K562 (cell line): Measurements from ENCODE around the gene AEN. TPM values are rescaled to one million over a fixed set of nuclear protein-coding genes. Genes with fewer than 3 reads are reported as not detected.

Source experiments
- ATAC-seq: fragments of 200-7000 bp; cut with Tn5 transposase; 3 replicates; pipeline ENCODE4 v1.9.1; 2020; ENCODE audit warnings: moderate library complexity
- BruUV-seq: library from RNA; stranded (reverse); fragments of 400-500 nt; replicated peaks from 2 replicates; lab custom pipeline; 2021; lab: Mats Ljungman, UMichigan
- CTCF ChIA-PET: fragments of 300-600 bp; formaldehyde crosslinking; extraction: SDS; loops from one replicate; lab custom pipeline; 2021; ENCODE audit warnings: low intra/inter-chr PET ratio; lab: Yijun Ruan, JAX
- POLR2A ChIA-PET: fragments of 300-600, 350-650 bp; sonication (Branson Sonifier 250); formaldehyde crosslinking; extraction: SDS; loops from one replicate; lab custom pipeline; 2021; ENCODE audit warnings: antibody characterized with exemption, inconsistent platforms; lab: Yijun Ruan, JAX
- DNase-seq, 4 experiments: peaks; one replicate each; pipeline versions ENCODE4 v3.0.0 to v3.0.0-alpha.2; 2011 to 2018; ENCODE audit warnings: low spot score in 3 of 4, mixed read lengths in 3 of 4; ENCODE audit errors: extremely low read depth in 1 of 4
- FAIRE-seq: peaks from 2 replicates; lab custom pipeline; 2011; peaks lifted over from hg19 to GRCh38; lab: Jason Lieb, UNC
- H2AFZ ChIP-seq: 2 replicates; pipeline ENCODE4 v1.6.0; 2011; ENCODE audit warnings: low read depth, low read length, control low read depth, inconsistent platforms
- H3K27ac ChIP-seq: fragments of 200-600 bp; 3 replicates; pipeline ENCODE4 v1.8.0; 2011; ENCODE audit warnings: low read depth, mild to moderate bottlenecking, control low read depth, inconsistent platforms, low read length, moderate library complexity, mixed read lengths; ENCODE audit errors: extremely low read depth
- H3K27me3 ChIP-seq, 2 experiments: fragments of 300-600 bp in 1 of 2; 2 replicates in 1 of 2; 3 replicates in 1 of 2; pipeline versions ENCODE4 v1.6.0 to v1.8.0; 2011; ENCODE audit warnings: inconsistent platforms in 2 of 2, low read length in 2 of 2, mild to moderate bottlenecking in 1 of 2, mixed read lengths in 1 of 2, moderate library complexity in 1 of 2; ENCODE audit not compliant: control insufficient read depth in 2 of 2, insufficient read depth in 2 of 2
- H3K36me3 ChIP-seq: fragments of 300-600 bp; 3 replicates; pipeline ENCODE4 v1.8.0; 2011; ENCODE audit warnings: mild to moderate bottlenecking, low read length, inconsistent platforms; ENCODE audit not compliant: control insufficient read depth, insufficient read depth
- H3K4me1 ChIP-seq, 2 experiments: fragments of 200-600 bp in 1 of 2; replicated peaks in 1 of 2; 2 replicates in 1 of 2; 3 replicates in 1 of 2; pipeline versions ENCODE4 v1.5.1 to v1.8.0; 2011; ENCODE audit warnings: inconsistent platforms in 2 of 2, low read length in 2 of 2, mild to moderate bottlenecking in 1 of 2, mixed read lengths in 1 of 2, moderate library complexity in 1 of 2; ENCODE audit not compliant: control insufficient read depth in 2 of 2, insufficient read depth in 2 of 2
- H3K4me2 ChIP-seq: 2 replicates; pipeline ENCODE4 v1.6.1; 2011; ENCODE audit warnings: low read length, control low read depth, inconsistent platforms, mixed read lengths; ENCODE audit not compliant: insufficient read depth
- H3K4me3 ChIP-seq: fragments of 200-600 bp; sonication (generic), shearing (Covaris generic); 2 replicates; pipeline ENCODE4 v1.5.1; 2016; ENCODE audit warnings: control low read depth, inconsistent platforms
- H3K79me2 ChIP-seq: fragments of 200-600 bp; 3 replicates; pipeline ENCODE4 v1.8.0; 2011; ENCODE audit warnings: low read length, inconsistent platforms; ENCODE audit not compliant: control insufficient read depth, insufficient read depth
- H3K9ac ChIP-seq, 2 experiments: 2 replicates each; pipeline versions ENCODE4 v1.6.0 to v1.6.1; 2011; ENCODE audit warnings: low read depth in 2 of 2, low read length in 2 of 2, control low read depth in 1 of 2, inconsistent platforms in 1 of 2, mild to moderate bottlenecking in 1 of 2, mixed read lengths in 1 of 2; ENCODE audit not compliant: insufficient read depth in 1 of 2
- H3K9me1 ChIP-seq: one replicate; pipeline ENCODE4 v1.6.0; 2011; ENCODE audit warnings: inconsistent platforms, mild to moderate bottlenecking, low read length, moderate library complexity; ENCODE audit not compliant: control insufficient read depth, insufficient read depth
- H3K9me3 ChIP-seq: replicated peaks from 2 replicates; pipeline ENCODE4 v1.5.1; 2011; ENCODE audit warnings: low read depth, low read length, inconsistent platforms; ENCODE audit not compliant: control insufficient read depth, insufficient read depth
- H4K20me1 ChIP-seq: replicated peaks from 2 replicates; pipeline ENCODE4 v1.6.1; 2011; ENCODE audit warnings: low read length, inconsistent platforms, mixed read lengths; ENCODE audit not compliant: control insufficient read depth, insufficient read depth
- BACH1 ChIP-seq: fragments of 200-800 bp; sonication (Bioruptor generic); IDR thresholded peaks from 2 replicates; pipeline ENCODE4 v1.6.1; 2016; ENCODE audit warnings: missing genetic modification characterization, missing compliant biosample characterization
- CTCF ChIP-seq, 3 experiments: IDR thresholded peaks in 2 of 3; conservative IDR thresholded peaks in 1 of 3; 2 replicates each; pipeline ENCODE4 v1.5.1; 2011 to 2012; ENCODE audit warnings: low read length in 3 of 3, mild to moderate bottlenecking in 3 of 3, control low read depth in 2 of 3, improper control_type of control experiment in 1 of 3, inconsistent platforms in 1 of 3, low read depth in 1 of 3, mixed read lengths in 1 of 3, moderate library complexity in 1 of 3; ENCODE audit not compliant: insufficient read depth in 2 of 3
- CTCFL ChIP-seq: IDR thresholded peaks from 2 replicates; pipeline ENCODE4 v1.6.1; 2011; ENCODE audit warnings: borderline replicate concordance, low read depth, mild to moderate bottlenecking, moderate library complexity, low read length; ENCODE audit not compliant: insufficient read depth, poor library complexity, severe bottlenecking
- HEY1 ChIP-seq: fragments of 250-450 bp; sonication (Bioruptor Pico); IDR thresholded peaks from 2 replicates; pipeline ENCODE4 v1.5.0; 2020; ENCODE audit warnings: mild to moderate bottlenecking, moderate library complexity, borderline replicate concordance
- HSF4 ChIP-seq: fragments of 250-450 bp; sonication (Bioruptor Pico); IDR thresholded peaks from 2 replicates; pipeline ENCODE4 v2.1.2; 2022; ENCODE audit warnings: mild to moderate bottlenecking, moderate library complexity, borderline replicate concordance
- NCOA1 ChIP-seq: fragments of 450-650 bp; IDR thresholded peaks from 2 replicates; pipeline ENCODE4 v1.6.1; 2016; ENCODE audit warnings: low read depth
- NR2C2 ChIP-seq, 2 experiments: fragments of 200-800 bp in 1 of 2; sonication (Bioruptor generic) in 1 of 2; sonication (generic) in 1 of 2; formaldehyde crosslinking in 1 of 2; IDR thresholded peaks; 2 replicates each; pipeline versions ENCODE4 v1.6.1 to v1.8.0; 2016 to 2022; ENCODE audit warnings: mild to moderate bottlenecking in 1 of 2, missing compliant biosample characterization in 1 of 2, missing genetic modification characterization in 1 of 2, missing genetic modification reagents in 1 of 2
- NRF1 ChIP-seq, 2 experiments: fragments of 450-650 bp; IDR thresholded peaks in 1 of 2; conservative IDR thresholded peaks in 1 of 2; 2 replicates each; pipeline ENCODE4 v1.6.1; 2014; ENCODE audit warnings: mild to moderate bottlenecking in 2 of 2
- RBM25 ChIP-seq: fragments of 200-400 bp; formaldehyde crosslinking; IDR thresholded peaks from 2 replicates; pipeline ENCODE4 v1.6.1; 2018; ENCODE audit warnings: low read length, low read depth, moderate library complexity; ENCODE audit not compliant: severe bottlenecking
- RCOR1 ChIP-seq, 2 experiments: IDR thresholded peaks; 2 replicates each; pipeline ENCODE4 v1.6.1; 2012; ENCODE audit warnings: low read depth in 2 of 2, low read length in 2 of 2, borderline replicate concordance in 1 of 2, improper control_type of control experiment in 1 of 2
- SIN3A ChIP-seq, 2 experiments: fragments of 150-350 bp in 1 of 2; IDR thresholded peaks; 2 replicates each; pipeline ENCODE4 v1.6.1; 2011 to 2016; ENCODE audit warnings: borderline replicate concordance in 2 of 2, low read depth in 2 of 2, low read length in 2 of 2, mild to moderate bottlenecking in 2 of 2, moderate library complexity in 2 of 2; ENCODE audit not compliant: control insufficient read depth in 1 of 2
- U2AF2 ChIP-seq: fragments of 200-400 bp; formaldehyde crosslinking; optimal IDR thresholded peaks from 2 replicates; pipeline ENCODE3; 2017; ENCODE audit warnings: low read depth, mild to moderate bottlenecking, low read length
- ZKSCAN8 ChIP-seq: fragments of 200-800 bp; sonication (Bioruptor generic); IDR thresholded peaks from 2 replicates; pipeline ENCODE4 v1.6.1; 2016; ENCODE audit warnings: missing genetic modification characterization, missing compliant biosample characterization
- ZNF146 ChIP-seq: IDR thresholded peaks from one replicate; pipeline ENCODE4 v1.6.1; 2018; ENCODE audit warnings: missing compliant biosample characterization; ENCODE audit not compliant: unreplicated experiment
- ZNF699 ChIP-seq: fragments of 250-450 bp; sonication (Bioruptor Pico); IDR thresholded peaks from 2 replicates; pipeline ENCODE4 v1.8.0; 2021; ENCODE audit warnings: mild to moderate bottlenecking, moderate library complexity; ENCODE audit not compliant: insufficient replicate concordance
- WGBS: fragments of 100-300 bp; shearing (Covaris generic); methylation state at CpG from one replicate; pipeline ENCODE4 v1.1.6; 2016; ENCODE audit warnings: low coverage, mixed read lengths; ENCODE audit not compliant: insufficient coverage; ENCODE audit errors: missing lambda C conversion rate; 5-methylcytosine and 5-hydroxymethylcytosine counted together
- in situ Hi-C: fragments of 300-500 bp; cut with MboI; formaldehyde crosslinking; loops from 4 replicates; pipeline ENCODE4 v1.15.0; 2018; ENCODE audit warnings: inconsistent platforms, mixed read lengths
- intact Hi-C: fragments of 100-400 bp; cut with micrococcal nuclease; formaldehyde crosslinking; loops from 2 replicates; pipeline ENCODE4 v1.14.2; 2022
- polyA plus RNA-seq, 8 experiments: library from polyadenylated mRNA; depleted of rRNA in 4 of 8; stranded (reverse) in 5 of 8; unstranded in 3 of 8; fragments of >200 nt; fragmentation: Nextera tagmentation in 2 of 8; fragmentation: Illumina TruSeq in 1 of 8; extraction: Ambion mirVana in 2 of 8; extraction: Trizol in 1 of 8; gene quantifications; 2 replicates each; pipeline versions ENCODE4 v1.2.1 to v1.2.3, GENCODE V29; 2011 to 2014; ENCODE audit warnings: inconsistent platforms in 1 of 8, missing spikeins in 1 of 8
- total RNA-seq, 7 experiments: library from RNA; depleted of rRNA in 6 of 7; stranded (reverse); fragments of >200 nt in 6 of 7; fragmentation: Illumina TruSeq in 2 of 7; extraction: Trizol in 2 of 7; gene quantifications; 2 replicates each; pipeline versions ENCODE4 v1.2.1 to v1.2.3, GENCODE V29; 2011 to 2021; ENCODE audit warnings: low replicate concordance in 1 of 7

AEN gene
- total and polyA plus RNA-seq, 9 of the 15 experiments (the other 6 are each of a cell fraction or from before 2014, with no cell fraction given): 9.0 to 51.0 (median 32.8) TPM

GRCh38 chr15:88591384-88591783 lies 29.8 kb upstream of the AEN start:
- CTCF ChIA-PET: no interaction called here
- no peak for ATAC-seq

GRCh38 chr15:88603885-88604284 lies 17.3 kb upstream of the AEN start:
- Histone ChIP-seq H4K20me1 (peaks cover 6% of the 10 kb centered on the region; the same call in 1 of the 2 replicates), H3K36me3 (no peaks in the 10 kb centered on the region), H3K27me3 (peaks cover 27 to 35% of the 10 kb centered on the region in 2 experiments), H3K79me2 (no peaks in the 10 kb centered on the region), H3K4me2 (no peak overlapping the region), H3K9me3 (no peaks in the 10 kb centered on the region), H3K27ac (no peak overlapping the region), H3K9ac (no peak overlapping the region), H3K9me1 (no peaks in the 10 kb centered on the region), H2AFZ (no peak overlapping the region), H3K4me3 (no peak overlapping the region), H3K4me1 (peaks cover 0 to 19% of the 10 kb centered on the region in 2 experiments; a peak in 2 of 5 replicates)
- ATAC-seq (peak; percentile 51), FAIRE-seq (no peak), DNase-seq (no peak)
- intact Hi-C loops: loop anchor here (5.0 kb wide), 1 partner anchor 37 kb away; no protein-coding TSS in a partner anchor
- ChIA-PET POLR2A (no interaction called here), CTCF (no interaction called here)
- under 1% methylated on average over 14 of the region's 14 CpGs for WGBS
- no TSS peak for BruUV-seq
- no peak for TF ChIP-seq HSF4 (CRISPR knock-in tag)
- no peak for TF ChIP-seq ZNF699 (CRISPR knock-in tag)
- TF ChIP-seq NRF1 (conservative IDR thresholded peaks at IDR 0.05 in 1 of 2, IDR thresholded peaks at IDR 0.05 in 1 of 2): peak in 1 of 2 experiments; percentile 34; a peak in 1 of 4 replicates
- peak; percentile 23 for TF ChIP-seq CTCFL
- TF ChIP-seq CTCF (IDR thresholded peaks at IDR 0.05 in 2 of 3, conservative IDR thresholded peaks at IDR 0.05 in 1 of 3; ENCODE audit: insufficient read depth in 2 of 3, low read depth in 1 of 3, low read length in 3 of 3): 0 out of 6 replicates have a peak, but pooled peaks of 1 of the 3 experiments have one; percentile 13
- TF ChIP-seq SIN3A (IDR thresholded peaks at IDR 0.05; ENCODE audit: borderline replicate concordance in 2 of 2, control insufficient read depth in 1 of 2, low read depth in 2 of 2, low read length in 2 of 2): no peak
- TF ChIP-seq RCOR1 (IDR thresholded peaks at IDR 0.05; ENCODE audit: borderline replicate concordance in 1 of 2, low read depth in 2 of 2, low read length in 2 of 2): no peak
- no peak for TF ChIP-seq BACH1 (tag)
- in situ Hi-C loops: no loop called here

More at GRCh38 chr15:88591384-88591783, 29.8 kb upstream of the AEN start:
- H3K9ac ChIP-seq: no peak overlapping the region
- POLR2A ChIA-PET: no interaction called here
- peaks cover 4 to 9% of the 10 kb centered on the region in 2 experiments; a peak in 4 of 5 replicates for H3K27me3 ChIP-seq
- in situ Hi-C loops (no loop called here), intact Hi-C loops (no loop called here)
- H3K36me3 ChIP-seq: no peaks in the 10 kb centered on the region
- H2AFZ ChIP-seq: no peak overlapping the region
- H3K4me2 ChIP-seq: no peak overlapping the region
- H3K27ac ChIP-seq: no peak overlapping the region
- H3K9me3 ChIP-seq: no peaks in the 10 kb centered on the region
- no peaks in the 10 kb centered on the region for H3K4me1 ChIP-seq
- no peak overlapping the region for H3K4me3 ChIP-seq
- no peaks in the 10 kb centered on the region for H3K79me2 ChIP-seq
- no peaks in the 10 kb centered on the region for H3K9me1 ChIP-seq
- no peak for TF ChIP-seq NR2C2 (CRISPR knock-in tag; IDR thresholded peaks at IDR 0.05)
- TF ChIP-seq NR2C2 (tag; IDR thresholded peaks at IDR 0.05): no peak
- no peak for TF ChIP-seq ZKSCAN8
- TF ChIP-seq ZNF146: peak; percentile 51
- no peak for TF ChIP-seq HEY1 (CRISPR knock-in tag)
- TF ChIP-seq U2AF2: no peak
- no peak for TF ChIP-seq NCOA1
- TF ChIP-seq RBM25: peak; percentile 55
- no peak for DNase-seq
- BruUV-seq: no TSS peak
- no peak for FAIRE-seq
- no peaks in the 10 kb centered on the region for H4K20me1 ChIP-seq
